Mesendoderm (in vitro differentiated cells): ENCODE measurements around the gene CLCA4.

Experiments used
- DNase-seq: peaks from one replicate; pipeline ENCODE4 v3.0.0; 2013
- H2AK5ac ChIP-seq: 2 replicates; pipeline ENCODE4 v1.6.1; 2013; ENCODE audit warnings: low read length, inconsistent platforms
- H2BK120ac ChIP-seq: 2 replicates; pipeline ENCODE4 v1.6.1; 2013; ENCODE audit warnings: low read depth, mild to moderate bottlenecking, low read length, moderate library complexity, mixed read lengths
- H2BK15ac ChIP-seq: replicated peaks from 2 replicates; pipeline ENCODE4 v1.6.1; 2013; ENCODE audit warnings: low read depth, mild to moderate bottlenecking, moderate library complexity
- H2BK5ac ChIP-seq: 2 replicates; pipeline ENCODE4 v1.6.1; 2013; ENCODE audit warnings: low read length, inconsistent platforms
- H3K18ac ChIP-seq: 2 replicates; pipeline ENCODE4 v1.6.1; 2013; ENCODE audit warnings: mild to moderate bottlenecking, low read length, mixed read lengths
- H3K23ac ChIP-seq: one replicate; pipeline ENCODE4 v1.6.1; 2013; ENCODE audit warnings: low read length
- H3K27ac ChIP-seq: 2 replicates; pipeline ENCODE4 v1.5.1; 2013; ENCODE audit warnings: low read depth, mild to moderate bottlenecking, inconsistent platforms, low read length, moderate library complexity
- H3K27me3 ChIP-seq: 2 replicates; pipeline ENCODE4 v1.6.1; 2013; ENCODE audit warnings: low read length, control low read depth, mild to moderate bottlenecking, inconsistent platforms; ENCODE audit not compliant: insufficient read depth, poor library complexity
- H3K36me3 ChIP-seq: 2 replicates; pipeline ENCODE4 v1.6.1; 2013; ENCODE audit warnings: low read length, inconsistent platforms; ENCODE audit not compliant: control insufficient read depth, insufficient read depth
- H3K4ac ChIP-seq: one replicate; pipeline ENCODE4 v1.6.1; 2013; ENCODE audit warnings: low read depth, mild to moderate bottlenecking, low read length, moderate library complexity
- H3K4me1 ChIP-seq: 2 replicates; pipeline ENCODE4 v1.6.1; 2013; ENCODE audit warnings: low read depth, low read length, inconsistent platforms; ENCODE audit not compliant: control insufficient read depth
- H3K4me2 ChIP-seq: 2 replicates; pipeline ENCODE4 v1.6.1; 2013; ENCODE audit warnings: low read length
- H3K4me3 ChIP-seq: 2 replicates; pipeline ENCODE4 v1.5.1; 2013; ENCODE audit warnings: mild to moderate bottlenecking, low read length
- H3K56ac ChIP-seq: one replicate; pipeline ENCODE4 v1.6.1; 2013; ENCODE audit warnings: low read length
- H3K79me1 ChIP-seq: 2 replicates; pipeline ENCODE4 v1.6.1; 2013; ENCODE audit warnings: low read length, inconsistent platforms
- H3K79me2 ChIP-seq: 2 replicates; pipeline ENCODE4 v1.6.1; 2013; ENCODE audit warnings: mild to moderate bottlenecking, low read length; ENCODE audit not compliant: control insufficient read depth, insufficient read depth
- H3K9ac ChIP-seq: 2 replicates; pipeline ENCODE4 v1.6.1; 2013; ENCODE audit warnings: low read length, inconsistent platforms
- H4K5ac ChIP-seq: one replicate; pipeline ENCODE4 v1.6.1; 2013; ENCODE audit warnings: low read length
- H4K8ac ChIP-seq: one replicate; pipeline ENCODE4 v1.6.1; 2013; ENCODE audit warnings: low read depth, mild to moderate bottlenecking, control low read depth, low read length, moderate library complexity
- WGBS: extraction: QIAGEN DNeasy Blood & Tissue Kit; methylation state at CpG from one replicate; pipeline ENCODE4 v1.1.7; 2013; ENCODE audit warnings: low lambda C conversion rate, missing lambda C conversion rate; ENCODE audit not compliant: insufficient coverage; ENCODE audit errors: extremely low coverage; 5-methylcytosine and 5-hydroxymethylcytosine counted together

CLCA4 gene

DNA sequence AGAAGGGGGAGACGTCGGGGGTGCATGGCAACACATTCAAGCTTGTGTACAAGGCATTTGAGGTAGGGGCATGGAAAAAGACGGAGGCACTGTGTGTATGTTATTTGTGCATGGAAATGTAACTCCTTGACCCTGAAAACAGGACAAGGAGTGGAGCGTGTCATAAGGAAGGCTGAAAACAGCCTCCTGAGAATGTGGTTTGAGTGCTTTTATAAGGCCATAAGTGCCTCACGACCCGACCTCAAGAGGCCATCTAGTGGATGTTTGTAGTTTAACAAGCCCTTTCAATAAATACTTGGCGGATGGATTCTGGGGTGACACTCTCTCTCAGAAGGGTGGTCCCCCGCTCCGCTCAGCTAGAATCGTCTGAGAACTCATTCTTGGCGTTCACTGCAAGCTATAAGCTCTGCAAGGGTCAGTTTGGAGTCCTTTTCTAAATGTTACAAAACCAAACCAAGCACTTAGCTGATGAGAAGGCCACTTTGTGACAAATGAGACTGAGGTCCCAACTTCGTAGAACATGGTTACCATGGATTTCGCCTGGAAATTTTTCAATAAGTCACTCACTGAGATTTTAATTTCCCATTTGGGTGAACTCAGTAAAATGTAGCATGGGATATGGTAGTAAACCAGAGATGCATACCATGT, 38.8 kb upstream of the CLCA4 start:
- Histone ChIP-seq H3K56ac (no peak overlapping the region), H3K4me1 (peaks cover 12% of the 10 kb centered on the region), H3K79me2 (no peaks in the 10 kb centered on the region), H4K8ac (no peak overlapping the region), H3K9ac (no peak overlapping the region), H2BK15ac (no peak overlapping the region), H3K36me3 (no peaks in the 10 kb centered on the region), H2AK5ac (no peak overlapping the region), H3K18ac (no peak overlapping the region), H3K4ac (no peak overlapping the region), H2BK5ac (no peak overlapping the region), H3K4me2 (no peak overlapping the region), H3K27ac (no peak overlapping the region), H3K79me1 (no peaks in the 10 kb centered on the region), H3K27me3 (no peaks in the 10 kb centered on the region), H4K5ac (no peak overlapping the region), H3K4me3 (no peak overlapping the region), H3K23ac (no peak overlapping the region), H2BK120ac (no peak overlapping the region)
- peak; percentile 60 for DNase-seq
- WGBS: no CpG with 5 or more reads among the region's 13 CpGs

DNA sequence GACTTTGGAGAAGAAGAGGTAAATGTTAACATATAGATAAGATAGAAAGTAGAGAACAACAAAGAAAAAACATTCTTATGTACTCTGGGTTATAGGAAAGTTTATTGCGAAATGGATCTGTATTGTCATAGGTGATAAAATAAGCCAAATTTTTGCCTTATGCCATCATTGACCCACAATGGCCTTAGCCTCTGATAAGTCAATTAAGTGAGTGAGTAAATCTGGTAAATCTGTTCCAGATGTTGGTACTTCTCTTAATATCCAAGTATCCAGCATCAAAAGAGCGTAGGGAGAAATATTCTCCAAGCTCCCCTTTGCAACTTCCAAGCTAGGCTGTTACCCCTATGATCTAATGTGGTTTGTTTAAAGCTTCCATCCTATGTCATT, 38.3 kb upstream of the CLCA4 start:
- Histone ChIP-seq H3K4me1 (peaks cover 10% of the 10 kb centered on the region), H2BK15ac (no peak overlapping the region), H2AK5ac (no peak overlapping the region), H3K56ac (no peak overlapping the region), H3K23ac (no peak overlapping the region), H3K27me3 (no peaks in the 10 kb centered on the region), H4K8ac (no peak overlapping the region), H3K79me1 (no peaks in the 10 kb centered on the region), H3K9ac (no peak overlapping the region), H3K18ac (no peak overlapping the region), H3K4me2 (no peak overlapping the region), H3K36me3 (no peaks in the 10 kb centered on the region), H2BK5ac (no peak overlapping the region), H2BK120ac (no peak overlapping the region), H3K79me2 (no peaks in the 10 kb centered on the region), H4K5ac (no peak overlapping the region), H3K27ac (no peak overlapping the region), H3K4me3 (no peak overlapping the region), H3K4ac (no peak overlapping the region)
- DNase-seq: no peak
- WGBS: no CpG with 5 or more reads among the region's 2 CpGs

DNA sequence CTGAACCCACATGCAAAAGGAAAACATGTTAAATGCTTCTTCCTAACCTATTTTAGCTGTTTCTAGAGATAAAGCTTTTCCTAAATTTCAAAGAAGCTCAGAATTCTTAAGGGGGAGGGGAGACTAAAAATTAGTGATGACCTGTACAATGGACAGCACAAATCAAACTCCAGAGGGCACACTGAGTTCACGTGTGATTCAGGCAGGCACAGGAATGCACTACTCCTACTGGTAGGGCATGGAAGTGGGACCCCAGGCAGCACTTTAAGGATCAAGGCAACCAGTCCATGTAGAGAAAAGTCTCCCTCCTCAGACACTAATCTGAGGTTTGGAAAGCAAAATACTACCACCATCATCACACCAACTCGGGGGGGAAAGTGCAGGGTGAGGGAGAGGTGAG, 31.3 kb upstream of the CLCA4 start:
- no peak overlapping the region for H2BK15ac ChIP-seq
- no peak overlapping the region for H4K8ac ChIP-seq
- DNase-seq: peak; percentile 82
- no peak overlapping the region for H2BK120ac ChIP-seq
- H3K23ac ChIP-seq: no peak overlapping the region
- no peaks in the 10 kb centered on the region for H3K79me1 ChIP-seq
- WGBS: no CpG with 5 or more reads among the region's 2 CpGs
- no peaks in the 10 kb centered on the region for H3K36me3 ChIP-seq
- H2AK5ac ChIP-seq: no peak overlapping the region
- H3K79me2 ChIP-seq: no peaks in the 10 kb centered on the region
- no peak overlapping the region for H3K27ac ChIP-seq
- no peak overlapping the region for H2BK5ac ChIP-seq
- no peak overlapping the region for H3K4me3 ChIP-seq
- H3K27me3 ChIP-seq: no peaks in the 10 kb centered on the region
- no peak overlapping the region for H3K4me2 ChIP-seq
- H3K9ac ChIP-seq: no peak overlapping the region
- H4K5ac ChIP-seq: no peak overlapping the region
- H3K56ac ChIP-seq: no peak overlapping the region
- no peak overlapping the region for H3K4ac ChIP-seq
- H3K18ac ChIP-seq: no peak overlapping the region
- H3K4me1 ChIP-seq: no peaks in the 10 kb centered on the region

DNA sequence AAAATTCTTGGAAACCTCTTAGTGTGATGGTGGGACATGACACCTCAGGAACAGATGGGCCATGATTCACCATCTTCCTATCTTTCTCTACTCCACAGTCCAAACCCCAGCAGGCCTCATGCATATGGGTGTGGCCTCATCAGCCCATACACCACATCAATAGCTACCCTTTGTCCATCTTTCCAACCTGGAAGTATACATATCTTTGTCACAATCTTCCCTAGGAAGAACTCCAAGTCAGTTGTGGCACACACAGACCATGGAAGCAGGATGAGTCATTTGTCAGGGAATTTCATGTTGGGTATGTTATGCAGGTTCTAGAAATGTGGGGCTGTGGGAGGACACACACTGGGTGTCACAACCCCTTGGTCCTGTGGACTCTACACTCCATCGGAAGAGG, 30.5 kb upstream of the CLCA4 start:
- Histone ChIP-seq H3K79me1 (no peaks in the 10 kb centered on the region), H3K36me3 (no peaks in the 10 kb centered on the region), H2BK5ac (no peak overlapping the region), H2BK120ac (no peak overlapping the region), H3K9ac (no peak overlapping the region), H3K18ac (no peak overlapping the region), H3K4ac (no peak overlapping the region), H3K27ac (no peak overlapping the region), H3K23ac (no peak overlapping the region), H2AK5ac (no peak overlapping the region), H3K56ac (no peak overlapping the region), H3K4me1 (no peaks in the 10 kb centered on the region), H4K5ac (no peak overlapping the region), H3K4me3 (no peak overlapping the region), H3K27me3 (no peaks in the 10 kb centered on the region), H3K79me2 (no peaks in the 10 kb centered on the region), H4K8ac (no peak overlapping the region), H3K4me2 (no peak overlapping the region), H2BK15ac (no peak overlapping the region)
- DNase-seq: peak; percentile 41
- no CpG with 5 or more reads among the region's 1 CpG for WGBS

DNA sequence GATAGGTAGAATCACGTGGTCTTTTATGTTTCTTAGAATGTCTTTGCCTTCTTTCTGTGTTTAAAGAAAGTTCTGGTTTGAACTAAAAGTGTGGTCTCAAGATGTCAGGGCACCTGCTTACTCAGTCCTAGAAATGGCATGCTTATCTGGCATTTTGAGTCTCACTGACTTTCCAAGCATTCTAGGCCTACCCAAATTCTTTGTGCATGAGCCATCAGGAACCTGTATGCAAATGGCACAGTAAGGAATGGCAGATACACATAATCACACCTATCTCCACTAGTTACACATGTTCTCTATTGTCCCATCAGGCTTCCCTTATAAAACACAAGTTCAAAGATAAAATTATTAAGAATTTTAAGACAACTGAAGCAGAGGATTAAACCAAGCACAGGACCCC, 29.5 kb upstream of the CLCA4 start:
- peak overlapping the region; percentile 55 for H3K4ac ChIP-seq
- no peaks in the 10 kb centered on the region for H3K79me1 ChIP-seq
- no peak overlapping the region for H4K5ac ChIP-seq
- H3K4me1 ChIP-seq: no peaks in the 10 kb centered on the region
- no peak overlapping the region for H3K27ac ChIP-seq
- H3K56ac ChIP-seq: no peak overlapping the region
- no peaks in the 10 kb centered on the region for H3K79me2 ChIP-seq
- DNase-seq: peak; percentile 93
- no peaks in the 10 kb centered on the region for H3K27me3 ChIP-seq
- H3K36me3 ChIP-seq: no peaks in the 10 kb centered on the region
- H3K23ac ChIP-seq: no peak overlapping the region
- no peak overlapping the region for H2BK5ac ChIP-seq
- H3K18ac ChIP-seq: no peak overlapping the region
- H3K9ac ChIP-seq: no peak overlapping the region
- WGBS: no CpG with 5 or more reads among the region's 1 CpG
- no peak overlapping the region for H3K4me2 ChIP-seq
- H2AK5ac ChIP-seq: no peak overlapping the region
- no peak overlapping the region for H3K4me3 ChIP-seq
- peak overlapping the region; percentile 61 for H2BK120ac ChIP-seq
- H2BK15ac ChIP-seq: no peak overlapping the region
- no peak overlapping the region for H4K8ac ChIP-seq
